Activated CD4-positive, alpha-beta T cell treated with anti-CD3 and anti-CD28 coated beads, Interleukin-2, Interleukin-6, amounts not matched to agents 100 ng/mL and 50 ng/mL, durations not matched to agents 16 hours and 8 hours (primary cell): ENCODE measurements around the gene MYO16.

Source experiments
- DNase-seq: peaks from one replicate; pipeline ENCODE4 v3.0.0-alpha.2; 2020

MYO16 gene

DNA sequence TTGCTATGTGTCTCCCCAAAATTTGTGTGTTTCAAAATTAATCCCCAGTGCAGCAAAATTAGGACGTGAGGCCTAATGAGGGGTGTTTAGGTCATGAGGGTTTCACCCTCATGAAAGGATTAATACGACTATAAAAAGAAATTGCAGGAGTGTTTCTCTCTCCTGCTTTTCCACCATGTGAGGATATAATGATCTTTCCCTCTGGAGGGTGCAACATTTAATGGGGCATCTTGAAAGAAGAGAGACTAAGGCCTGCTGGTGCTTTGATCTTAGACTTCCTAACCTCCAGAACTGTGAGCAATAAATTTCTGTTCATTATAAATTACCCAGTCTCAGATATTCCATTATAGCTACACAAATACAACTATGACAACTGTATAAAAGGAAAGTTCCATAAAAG, 183.2 kb downstream of the MYO16 start:
- DNase-seq, result no peak

DNA sequence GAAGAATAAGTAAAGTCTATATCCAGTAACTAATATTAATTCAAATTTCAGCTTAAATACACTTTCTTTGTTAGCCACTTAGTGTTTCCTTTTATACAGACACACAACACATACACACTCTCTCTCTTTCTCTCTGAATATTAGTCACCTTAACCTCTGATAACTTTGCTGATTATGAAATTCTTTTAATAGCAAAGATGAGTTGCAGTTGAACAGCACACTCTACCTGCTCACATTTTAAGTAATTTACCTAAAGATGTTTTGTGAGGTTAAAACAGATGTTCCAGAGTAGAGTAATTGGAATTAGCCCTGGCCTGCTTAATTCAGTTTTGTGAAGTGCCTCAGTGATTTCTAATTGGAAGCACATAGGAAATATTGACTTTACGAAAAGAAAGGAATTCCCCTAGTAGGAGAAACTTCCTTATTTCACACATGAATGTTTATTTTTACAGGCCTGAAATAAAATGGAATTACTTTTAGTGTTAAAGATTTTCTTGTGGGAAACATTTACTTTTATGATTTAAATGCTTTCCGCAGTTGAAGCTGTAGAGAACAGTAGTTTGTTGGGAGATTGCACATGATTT, 184.3 kb downstream of the MYO16 start:
- no peak for DNase-seq

DNA sequence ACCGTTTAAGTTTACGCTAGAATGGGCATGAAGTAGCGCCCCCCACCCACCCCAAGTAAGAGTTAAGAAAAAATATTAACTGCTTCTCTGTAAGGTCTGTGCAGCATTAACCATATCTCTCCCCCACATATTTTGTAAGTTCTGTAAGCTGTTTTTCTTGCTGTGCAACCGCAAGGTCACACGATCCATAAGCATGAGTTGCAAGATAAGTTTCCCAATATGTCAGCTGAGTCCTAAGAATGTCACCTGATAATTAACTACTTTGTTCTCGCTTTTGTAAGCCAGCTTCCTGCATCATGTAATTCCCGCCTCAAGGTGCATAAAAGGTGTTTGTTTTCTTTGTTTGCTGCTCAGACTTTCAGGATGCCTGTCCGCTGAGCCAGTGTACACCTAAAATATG, 187.0 kb downstream of the MYO16 start:
- no peak for DNase-seq

DNA sequence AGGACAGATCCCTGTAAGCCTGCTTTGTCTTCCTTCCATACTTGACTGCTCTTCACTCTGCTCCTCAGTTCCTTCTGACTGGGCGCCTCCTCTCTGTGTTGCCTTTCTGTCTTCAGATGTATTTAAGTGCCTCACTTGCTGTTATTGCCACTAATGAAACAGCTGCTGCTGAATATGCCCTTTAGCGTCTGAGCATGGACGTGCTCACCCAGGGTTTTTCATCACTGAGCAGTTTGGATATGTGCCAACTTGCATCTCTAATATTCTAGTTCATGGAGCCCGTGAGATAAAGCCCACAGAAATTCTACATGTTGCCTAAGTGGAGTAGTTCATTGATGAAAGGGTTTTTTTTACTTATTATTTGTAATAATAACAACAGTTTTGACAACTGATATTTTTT, 198.2 kb downstream of the MYO16 start:
- no peak for DNase-seq

DNA sequence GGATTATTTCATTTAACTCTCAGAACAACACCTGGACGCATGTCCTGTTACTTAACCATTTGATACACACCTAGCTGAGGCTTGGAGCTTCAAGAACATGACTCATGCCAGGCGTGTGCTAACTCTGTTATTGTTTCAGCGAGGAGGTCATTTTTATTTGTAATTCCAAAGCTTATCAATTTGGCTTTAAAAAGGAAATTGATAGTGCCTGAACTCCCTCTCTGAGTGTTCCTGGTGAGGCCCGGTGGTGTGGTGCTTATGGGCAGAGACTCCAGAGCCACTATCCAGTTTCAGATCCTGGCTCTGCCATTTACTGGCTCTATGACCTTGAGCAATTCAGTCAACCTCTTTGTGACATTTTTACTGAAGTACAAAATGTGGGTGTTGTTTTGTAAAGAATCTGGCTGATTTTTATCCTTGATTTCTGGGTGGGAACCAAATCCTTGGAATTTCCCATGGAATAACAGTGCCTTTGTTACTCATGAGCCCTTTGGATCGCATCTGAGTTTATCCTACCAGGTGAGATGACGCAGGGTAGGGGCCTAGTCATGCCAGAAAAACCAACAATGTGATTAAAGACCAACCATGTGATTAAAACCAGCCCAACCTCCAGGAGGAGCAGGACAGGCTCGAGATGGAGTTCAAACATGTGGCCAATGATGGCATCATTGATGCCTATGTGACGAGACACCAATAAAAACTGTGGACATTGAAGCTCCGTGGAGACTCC, 198.8 kb downstream of the MYO16 start:
- DNase-seq, result no peak

DNA sequence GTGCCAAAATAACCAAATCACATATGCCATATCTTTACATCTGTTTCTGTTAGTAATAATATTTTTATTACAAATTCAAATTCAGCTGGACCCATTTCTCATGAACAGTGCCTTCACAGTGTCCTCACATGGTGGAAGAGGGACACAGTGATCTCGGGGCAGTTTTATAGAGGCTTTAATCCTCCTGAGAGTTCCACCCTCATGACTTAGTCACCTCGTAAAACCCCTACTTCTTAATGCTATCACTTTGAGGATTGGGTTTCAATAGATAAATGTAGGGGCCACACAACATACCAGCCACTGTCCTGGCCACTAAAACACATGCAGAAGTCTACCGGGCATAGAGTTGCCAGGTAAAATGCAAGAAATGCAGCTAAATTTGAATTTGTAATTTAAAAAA, 201.5 kb downstream of the MYO16 start:
- DNase-seq, result no peak

DNA sequence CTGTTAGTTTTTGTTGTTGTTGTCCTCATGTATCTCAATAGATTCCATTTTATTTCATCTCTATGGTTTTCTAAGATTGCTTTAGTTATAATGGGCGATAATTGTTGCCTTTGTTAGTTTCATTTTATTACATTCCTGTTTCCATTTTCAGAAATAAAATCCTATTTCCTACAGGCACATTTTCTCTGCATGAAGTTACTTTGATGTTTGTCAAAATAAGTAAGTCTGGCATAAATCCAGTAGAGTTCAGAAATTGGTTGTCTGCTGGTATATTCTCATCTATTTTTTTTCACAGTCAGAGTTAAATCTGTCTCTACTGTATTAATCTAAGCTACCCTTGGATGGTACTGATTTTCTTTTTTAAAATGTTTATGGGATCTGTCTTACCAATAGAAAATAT, 204.1 kb downstream of the MYO16 start:
- no peak for DNase-seq

DNA sequence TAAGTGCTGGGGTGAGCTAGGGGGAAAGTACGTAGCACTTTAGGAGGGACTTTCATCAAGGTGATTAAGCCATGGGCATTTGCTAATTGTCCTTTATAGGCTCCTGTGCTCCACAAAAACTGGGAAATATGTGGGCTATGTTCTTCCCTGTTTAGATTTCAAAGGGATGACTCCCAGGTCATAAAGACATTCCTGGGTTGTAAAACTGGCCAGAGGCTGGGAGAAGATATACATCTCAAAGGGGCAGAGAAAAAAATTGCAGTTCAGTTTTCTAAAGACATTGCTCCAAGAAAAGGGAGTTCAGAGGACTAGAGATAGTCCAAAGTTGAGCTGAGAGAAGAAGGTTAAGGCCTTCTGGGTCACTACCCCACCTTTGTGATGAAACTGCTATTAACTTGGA, 204.8 kb downstream of the MYO16 start:
- no peak for DNase-seq

DNA sequence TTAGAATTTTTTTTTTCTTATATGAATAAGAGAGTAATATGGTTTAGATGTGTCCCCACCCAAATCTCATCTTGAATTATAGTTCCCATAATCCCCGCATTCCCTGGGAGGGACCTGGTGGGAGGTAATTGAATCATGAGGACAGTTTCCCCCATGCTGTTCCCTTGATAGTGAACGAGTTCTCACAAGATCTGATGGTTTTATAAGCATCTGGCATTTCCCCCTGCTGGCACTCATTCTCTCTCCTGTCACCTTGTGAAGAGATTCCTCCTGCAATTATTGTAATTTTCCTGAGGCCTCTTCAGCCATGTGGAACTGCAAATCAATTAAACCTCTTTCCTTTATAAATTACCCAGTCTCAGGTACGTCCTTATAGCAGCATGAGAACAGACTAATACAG, 205.7 kb downstream of the MYO16 start:
- no peak for DNase-seq

DNA sequence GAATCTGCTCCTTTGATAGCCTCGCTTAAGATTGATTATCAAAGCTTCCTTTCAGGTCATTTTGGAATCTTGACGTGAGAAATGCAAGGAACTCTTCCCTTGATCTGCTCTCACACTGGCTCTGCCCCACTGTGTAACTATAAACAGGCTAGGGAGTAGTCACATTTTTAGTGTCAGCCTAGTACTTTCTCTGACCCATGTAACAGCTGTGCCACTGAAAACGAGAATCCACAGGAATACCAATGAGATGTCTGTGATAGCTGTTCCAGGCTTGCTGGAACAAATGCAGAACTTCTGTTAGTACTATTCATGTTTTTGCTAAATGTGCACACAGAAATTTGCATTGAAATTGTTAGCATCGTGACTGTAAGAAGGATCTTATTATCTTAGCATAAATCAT, 221.3 kb downstream of the MYO16 start:
- no peak for DNase-seq

DNA sequence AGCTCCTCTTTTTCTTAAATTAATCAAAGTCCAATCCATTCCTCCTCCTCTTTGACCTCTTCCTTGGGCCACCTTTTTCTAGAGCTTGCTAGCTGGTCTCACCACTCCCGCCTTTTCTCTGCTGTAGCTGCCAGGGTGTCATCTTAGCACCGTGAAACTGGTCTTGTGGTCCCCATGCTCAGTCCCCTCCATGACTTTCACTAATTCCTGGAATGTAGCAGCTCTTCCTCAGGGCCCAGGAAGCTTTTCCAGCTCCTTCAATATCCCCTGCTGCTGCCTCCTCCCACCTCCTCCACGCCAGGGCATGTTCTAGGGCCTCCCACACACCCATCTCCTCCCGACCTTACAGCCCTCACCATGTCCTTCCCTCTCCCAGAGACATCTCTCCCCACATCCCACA, 222.2 kb downstream of the MYO16 start:
- DNase-seq, result no peak

DNA sequence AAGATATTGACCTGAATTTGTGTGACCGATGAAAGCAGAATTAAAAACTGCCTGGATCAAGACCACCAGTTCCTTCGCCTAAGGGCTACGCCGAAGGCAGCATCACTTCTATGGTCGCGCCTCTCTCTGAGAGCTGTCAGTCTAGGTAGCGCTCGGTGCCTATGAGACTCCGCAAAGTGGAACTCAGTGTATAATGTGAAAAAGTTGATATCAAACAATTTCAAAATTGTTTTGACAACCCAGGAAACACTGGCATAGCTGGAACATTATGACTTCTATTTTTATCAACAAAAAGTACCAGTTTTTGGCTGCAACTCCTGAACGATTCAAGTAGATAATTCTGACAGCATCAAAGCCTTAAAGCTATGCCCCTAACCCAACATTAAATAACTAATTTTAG, 223.6 kb downstream of the MYO16 start:
- DNase-seq, result no peak

DNA sequence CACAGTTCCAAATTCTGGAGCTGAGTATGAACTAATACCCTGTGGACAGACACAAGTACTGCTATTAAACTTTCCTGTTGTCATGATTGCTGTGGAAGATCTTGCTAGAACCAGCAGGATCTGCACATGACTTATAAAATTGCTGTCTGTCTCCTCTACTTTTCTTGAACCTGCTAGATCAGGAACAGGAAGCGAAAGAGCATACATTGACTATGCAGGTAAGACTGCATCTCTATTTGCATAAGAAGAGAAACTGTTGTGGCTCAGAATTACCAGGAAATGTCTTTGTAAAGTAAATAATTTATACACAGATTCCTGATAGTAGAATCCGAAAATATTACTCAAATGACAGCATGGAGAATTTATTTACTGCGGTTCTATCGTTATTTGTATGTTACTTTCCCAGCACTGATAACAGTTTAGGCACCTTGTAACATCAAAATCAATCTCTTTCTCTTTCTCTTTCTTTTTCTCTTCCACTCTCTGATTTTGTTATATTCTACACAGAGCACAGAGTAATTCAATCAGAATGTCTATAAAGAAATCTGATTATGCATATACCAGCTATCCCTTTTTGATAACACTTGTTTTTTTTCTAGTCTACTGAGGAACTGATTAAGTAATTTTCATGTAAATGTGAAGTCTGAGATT, 226.5 kb downstream of the MYO16 start:
- DNase-seq, result no peak

DNA sequence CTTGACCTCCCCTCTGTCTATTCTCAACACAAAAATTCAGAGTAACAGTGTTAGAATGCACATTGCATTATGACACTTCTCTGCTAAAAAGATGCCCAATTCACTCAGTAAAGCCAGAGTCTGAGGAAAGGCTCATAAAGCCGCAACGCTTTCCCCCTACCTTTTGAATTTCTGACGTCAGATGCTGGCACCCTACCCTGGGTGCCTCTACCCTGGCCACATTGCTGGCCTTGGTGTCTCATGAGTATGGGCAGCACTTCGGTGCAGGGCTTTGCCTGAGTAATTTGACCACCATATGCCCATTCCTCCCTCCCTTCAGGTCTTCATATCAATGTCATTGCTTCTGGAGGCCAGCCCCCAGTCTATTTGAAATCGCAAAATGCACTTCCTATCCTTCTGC, 229.3 kb downstream of the MYO16 start:
- no peak for DNase-seq

DNA sequence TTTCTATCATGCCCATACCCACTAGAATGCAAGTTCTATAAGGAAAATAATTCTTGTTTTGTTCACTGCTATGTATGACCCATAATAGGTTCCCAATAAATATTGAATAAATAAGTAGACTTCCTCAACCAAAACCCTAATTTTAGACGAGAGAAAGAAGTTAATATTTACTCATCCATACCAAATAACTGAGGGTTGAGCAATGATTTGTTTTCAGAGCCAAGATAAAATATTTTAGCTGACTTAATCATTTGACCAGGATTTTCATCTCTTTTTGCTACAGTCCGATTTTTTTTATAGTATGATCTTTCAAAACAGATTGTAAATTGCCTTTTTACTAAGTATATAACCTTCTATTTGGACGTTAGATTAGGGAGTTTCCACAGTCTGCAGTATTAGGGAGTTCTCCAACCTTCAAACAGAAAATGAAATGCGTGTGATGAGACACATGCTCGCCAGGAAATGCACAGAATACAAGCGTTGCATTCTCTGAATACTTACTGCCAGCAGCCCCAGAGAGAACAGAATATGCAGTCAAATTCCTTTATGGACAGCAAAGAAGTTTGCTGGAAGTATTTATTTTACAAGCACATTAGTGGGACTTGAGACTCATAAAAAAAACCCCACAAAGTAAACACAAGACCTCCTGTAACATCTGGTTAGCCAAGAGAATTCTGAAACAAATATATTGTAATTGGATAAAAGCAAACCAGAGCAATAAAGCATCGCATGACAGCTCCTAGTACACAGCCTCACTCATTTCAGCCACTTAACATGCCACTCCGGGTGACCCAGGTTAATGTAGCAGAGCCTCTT, 230.0 kb downstream of the MYO16 start:
- DNase-seq, result no peak

DNA sequence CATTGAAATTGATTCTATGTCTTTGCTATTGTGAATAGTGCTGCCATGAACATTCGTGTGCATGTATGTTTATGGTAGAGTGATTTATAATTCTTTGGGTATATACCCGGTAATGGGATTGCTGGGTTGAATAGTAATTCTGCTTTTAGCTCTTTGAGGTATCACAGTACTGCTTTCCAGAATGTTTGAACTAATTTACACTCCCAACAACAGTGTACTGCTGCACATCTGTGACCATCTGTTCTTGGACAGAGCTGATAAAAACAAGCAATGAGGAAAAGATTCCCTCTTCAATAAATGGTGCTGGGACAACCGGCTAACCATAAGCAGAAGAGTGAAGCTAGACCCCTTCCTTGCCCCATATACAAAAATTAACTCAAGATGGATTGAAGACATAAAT, 231.0 kb downstream of the MYO16 start:
- DNase-seq, result no peak

DNA sequence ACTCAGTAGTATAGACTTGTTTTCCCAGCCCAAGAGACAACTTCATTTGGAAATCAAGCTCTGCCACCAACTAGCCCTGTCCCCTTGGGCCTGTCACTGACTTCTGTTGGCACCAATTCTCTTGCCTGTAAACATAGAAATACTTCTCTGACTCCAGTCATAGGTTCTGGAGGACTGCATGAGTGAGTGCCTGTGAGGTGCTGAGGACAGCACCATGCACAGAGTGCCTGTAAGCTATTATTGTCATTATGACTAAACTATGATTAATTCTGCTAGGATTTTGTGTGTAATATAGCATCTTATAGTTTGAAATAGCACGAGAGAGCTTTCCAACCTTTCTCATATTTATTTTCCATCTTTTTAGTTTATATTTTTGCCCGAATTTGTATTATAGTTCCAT, 247.9 kb downstream of the MYO16 start:
- DNase-seq, result no peak

DNA sequence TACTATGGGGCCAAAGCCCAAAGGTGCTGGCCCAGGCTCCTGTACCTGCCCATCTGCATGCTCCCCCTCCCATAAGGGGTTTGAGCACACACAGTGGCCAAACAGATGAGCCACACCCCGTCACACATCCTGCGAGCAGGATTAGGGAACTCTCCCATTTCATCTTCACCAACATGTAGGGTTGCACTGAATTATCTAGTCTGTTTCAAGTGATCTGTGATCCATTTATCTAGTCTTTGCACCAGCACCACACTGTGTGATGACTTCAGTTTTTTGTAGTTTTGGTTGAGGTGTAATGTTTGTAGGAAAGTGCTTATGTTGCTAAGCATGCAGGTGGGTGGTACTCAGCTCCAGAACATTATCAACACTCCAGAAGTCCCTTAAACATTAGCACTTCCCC, 249.3 kb downstream of the MYO16 start:
- DNase-seq, result no peak

DNA sequence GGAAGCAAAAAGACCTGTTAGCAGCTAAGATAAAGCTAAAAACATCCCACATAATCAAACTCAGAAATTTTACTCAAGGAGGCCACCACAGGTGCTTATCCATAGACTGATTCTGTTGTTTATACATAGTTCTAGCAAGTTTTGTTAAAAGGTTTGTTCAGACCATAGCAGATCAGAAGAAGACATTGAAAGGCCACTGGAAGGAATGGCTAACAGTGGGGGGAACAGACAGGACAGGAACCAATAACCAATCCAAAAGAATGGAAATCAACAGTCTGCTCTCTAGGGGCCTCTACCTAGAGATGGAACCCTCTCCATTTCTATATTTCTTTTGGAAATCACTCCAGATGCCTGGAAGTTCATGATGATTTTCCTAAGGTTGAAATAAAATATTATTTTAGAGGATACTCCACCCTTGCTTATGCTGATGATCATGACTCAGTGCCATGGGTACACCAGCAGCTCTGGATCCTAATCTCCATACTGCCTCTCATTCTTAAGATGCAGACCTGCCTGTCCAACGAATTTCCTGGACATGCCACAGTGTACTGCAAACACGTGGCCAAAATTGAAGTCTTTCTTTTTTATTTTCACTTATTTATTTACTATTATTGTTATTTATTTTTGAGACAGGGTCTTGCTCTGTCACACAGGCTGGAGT, 260.0 kb downstream of the MYO16 start:
- DNase-seq, result no peak

DNA sequence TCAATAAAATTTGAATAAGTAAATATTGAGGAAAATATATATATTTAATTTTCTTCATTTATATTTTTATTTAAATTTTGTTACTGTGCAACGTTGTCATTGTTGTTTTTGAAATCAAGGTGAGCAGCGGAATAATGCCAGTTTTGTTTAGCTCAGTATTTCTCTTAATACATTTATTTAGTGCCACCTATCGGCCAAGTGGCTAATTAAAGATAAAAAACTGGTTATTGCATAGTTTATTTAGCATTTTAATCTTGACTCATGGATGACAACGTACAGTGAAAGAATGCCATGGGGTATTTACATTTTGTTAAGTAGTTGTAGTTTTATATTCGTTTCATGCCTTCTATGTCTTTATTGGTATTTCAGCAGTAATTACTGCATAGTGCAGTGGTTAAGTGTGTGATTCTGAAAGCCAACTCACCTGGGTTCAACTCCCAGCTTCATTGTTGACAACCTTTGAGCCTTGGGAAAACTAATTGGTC, 265.9 kb downstream of the MYO16 start:
- peak; percentile 28 for DNase-seq

DNA sequence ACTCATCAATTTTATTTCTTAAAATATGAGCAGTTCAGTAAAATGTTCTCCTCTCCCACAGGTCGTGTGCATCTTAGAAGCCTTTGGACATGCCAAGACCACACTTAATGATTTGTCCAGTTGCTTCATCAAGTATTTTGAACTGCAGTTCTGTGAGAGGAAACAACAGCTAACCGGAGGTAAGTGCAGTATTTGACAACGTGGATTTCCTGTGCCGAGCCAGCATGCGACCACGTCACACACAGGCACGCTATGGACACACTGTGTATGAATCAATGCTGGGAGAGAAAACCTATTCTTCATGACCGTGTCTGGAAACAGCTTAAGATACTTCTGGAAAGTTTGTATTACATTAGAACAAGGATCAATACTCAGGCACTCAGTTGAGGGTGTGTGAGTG, 268.5 kb downstream of the MYO16 start:
- DNase-seq, result peak; percentile 38

DNA sequence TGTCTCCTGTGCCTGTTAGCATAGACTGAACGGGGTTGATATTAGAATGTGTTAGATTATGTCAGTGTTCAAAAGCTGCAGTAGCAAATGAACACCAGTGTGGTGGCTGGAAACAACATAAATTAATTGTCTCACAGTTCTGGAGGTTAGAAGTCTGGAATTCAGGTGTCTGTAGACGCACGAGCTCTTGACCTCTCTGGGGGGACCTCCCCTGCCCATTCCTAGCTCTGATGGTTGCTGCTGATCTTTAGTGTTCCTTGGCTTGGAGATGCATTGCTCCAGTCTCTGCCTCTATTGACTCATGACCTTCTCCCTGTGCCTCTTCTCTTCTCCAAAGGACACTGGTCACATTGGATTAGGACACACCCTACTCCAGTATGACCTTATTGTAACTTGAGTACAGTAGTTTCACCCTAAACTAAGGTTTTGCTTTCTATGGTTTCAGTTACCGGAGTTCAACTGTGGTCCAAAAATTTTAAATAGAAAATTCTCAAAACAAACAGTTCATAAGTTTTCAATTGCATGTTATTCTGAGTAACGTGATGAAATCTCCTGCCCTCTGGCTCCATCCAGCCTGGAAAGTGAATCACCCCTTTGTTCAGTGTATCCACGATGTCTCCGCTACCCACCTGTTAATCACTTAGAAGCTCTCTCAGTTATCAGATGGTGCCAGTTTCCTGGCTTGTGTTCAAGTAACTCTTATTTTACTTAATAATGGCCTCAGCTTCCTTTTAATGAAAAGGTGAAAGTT, 273.2 kb downstream of the MYO16 start:
- no peak for DNase-seq
